ENCODE measurements around the gene ATP2B2. TPM values are rescaled to one million over a fixed set of nuclear protein-coding genes. Genes with fewer than 3 reads are reported as not detected.

The ATP2B2 gene
- total RNA-seq, 4 donors from 2014 or later, result 0.86 to 2.2 (median 1.0) TPM; not detected in 1

- no peak overlapping the region for H3K4me3 ChIP-seq
- H3K36me3 ChIP-seq, result no peaks in the 10 kb centered on the region
- no peak for TF ChIP-seq EP300 (IDR thresholded peaks at IDR 0.05)
- TF ChIP-seq POLR2AphosphoS5 (IDR thresholded peaks at IDR 0.05), result no peak
- no peak for TF ChIP-seq POLR2A (IDR thresholded peaks at IDR 0.05)
- TF ChIP-seq CTCF (IDR thresholded peaks at IDR 0.05), result no peak
- no peaks in the 10 kb centered on the region for H3K9me3 ChIP-seq
- H3K27me3 ChIP-seq, result peaks cover 26% of the 10 kb centered on the region
- H3K4me1 ChIP-seq, result no peaks in the 10 kb centered on the region
- H3K27ac ChIP-seq, result no peak overlapping the region
- peak in 1 of 2 donors; percentile 24 for DNase-seq (ENCODE audit: low spot score in 2 of 2)
- WGBS, result 51% methylated on average over 7 of the region's 7 CpGs
These were observed 22.7 kb upstream of the ATP2B2 start for GRCh38 chr3:10528046-10528445.

GRCh38 chr3:10527295-10528001 is 22.1 kb upstream of the ATP2B2 start:
- WGBS, result 62% methylated on average over 12 of the region's 13 CpGs
- DNase-seq (ENCODE audit: low spot score in 2 of 2), result peak; percentile 45 to 61
- Histone ChIP-seq H3K27ac (no peak overlapping the region), H3K27me3 (peaks cover 26% of the 10 kb centered on the region), H3K36me3 (no peaks in the 10 kb centered on the region), H3K9me3 (no peaks in the 10 kb centered on the region), H3K4me1 (no peaks in the 10 kb centered on the region), H3K4me3 (no peak overlapping the region)
- TF ChIP-seq EP300 (IDR thresholded peaks at IDR 0.05), result no peak

- no peak overlapping the region for H3K4me3 ChIP-seq
- H3K36me3 ChIP-seq, result no peaks in the 10 kb centered on the region
- DNase-seq (ENCODE audit: low spot score in 2 of 2), result peak; percentile 30 to 54
- TF ChIP-seq POLR2AphosphoS5 (IDR thresholded peaks at IDR 0.05), result no peak
- peaks cover 31% of the 10 kb centered on the region for H3K27me3 ChIP-seq
- 84% methylated on average over 4 of the region's 4 CpGs for WGBS
- no peaks in the 10 kb centered on the region for H3K9me3 ChIP-seq
- H3K27ac ChIP-seq, result no peak overlapping the region
- H3K4me1 ChIP-seq, result no peaks in the 10 kb centered on the region
These were observed 21.0 kb upstream of the ATP2B2 start for GRCh38 chr3:10526366-10526765.

GRCh38 chr3:10524799-10525301 is 19.5 kb upstream of the ATP2B2 start:
- DNase-seq (ENCODE audit: low spot score in 2 of 2), result peak; percentile 27 to 66
- H3K27ac ChIP-seq, result no peak overlapping the region
- WGBS, result 38% methylated on average over 3 of the region's 3 CpGs
- no peak overlapping the region for H3K4me3 ChIP-seq
- no peaks in the 10 kb centered on the region for H3K36me3 ChIP-seq
- H3K27me3 ChIP-seq, result peaks cover 31% of the 10 kb centered on the region
- H3K4me1 ChIP-seq, result no peaks in the 10 kb centered on the region
- TF ChIP-seq POLR2A (IDR thresholded peaks at IDR 0.05), result no peak
- no peak for TF ChIP-seq CTCF (IDR thresholded peaks at IDR 0.05)
- TF ChIP-seq POLR2AphosphoS5 (IDR thresholded peaks at IDR 0.05), result no peak
- TF ChIP-seq EP300 (IDR thresholded peaks at IDR 0.05), result no peak
- H3K9me3 ChIP-seq, result no peaks in the 10 kb centered on the region

GRCh38 chr3:10524270-10524669 is 18.9 kb upstream of the ATP2B2 start:
- no peaks in the 10 kb centered on the region for H3K9me3 ChIP-seq
- TF ChIP-seq CTCF (IDR thresholded peaks at IDR 0.05), result no peak
- TF ChIP-seq POLR2A (IDR thresholded peaks at IDR 0.05), result no peak
- TF ChIP-seq EP300 (IDR thresholded peaks at IDR 0.05), result no peak
- no peak for TF ChIP-seq POLR2AphosphoS5 (IDR thresholded peaks at IDR 0.05)
- no peak overlapping the region for H3K27ac ChIP-seq
- WGBS, result 77% methylated on average over 7 of the region's 7 CpGs
- no peaks in the 10 kb centered on the region for H3K36me3 ChIP-seq
- H3K27me3 ChIP-seq, result peaks cover 31% of the 10 kb centered on the region
- H3K4me3 ChIP-seq, result no peak overlapping the region
- H3K4me1 ChIP-seq, result no peaks in the 10 kb centered on the region
- no peak for DNase-seq (ENCODE audit: low spot score in 2 of 2)

GRCh38 chr3:10523561-10523960 is 18.2 kb upstream of the ATP2B2 start:
- Histone ChIP-seq H3K27me3 (peaks cover 31% of the 10 kb centered on the region), H3K4me1 (no peaks in the 10 kb centered on the region), H3K27ac (no peak overlapping the region), H3K36me3 (no peaks in the 10 kb centered on the region), H3K9me3 (no peaks in the 10 kb centered on the region), H3K4me3 (no peak overlapping the region)
- DNase-seq (ENCODE audit: low spot score in 2 of 2), result no peak
- TF ChIP-seq CTCF (IDR thresholded peaks at IDR 0.05), result no peak
- no peak for TF ChIP-seq POLR2A (IDR thresholded peaks at IDR 0.05)
- no peak for TF ChIP-seq POLR2AphosphoS5 (IDR thresholded peaks at IDR 0.05)
- no peak for TF ChIP-seq EP300 (IDR thresholded peaks at IDR 0.05)
- 67% methylated on average over 5 of the region's 5 CpGs for WGBS
